ENCODE measurements around the gene CCNC. TPM values are rescaled to one million over a fixed set of nuclear protein-coding genes. Genes with fewer than 3 reads are reported as not detected.

Gene CCNC
- total and polyA plus RNA-seq, 2 of the 13 experiments (the other 11 are each of a cell fraction or from before 2014, with no cell fraction given) = 69.6 to 141 TPM

DNA sequence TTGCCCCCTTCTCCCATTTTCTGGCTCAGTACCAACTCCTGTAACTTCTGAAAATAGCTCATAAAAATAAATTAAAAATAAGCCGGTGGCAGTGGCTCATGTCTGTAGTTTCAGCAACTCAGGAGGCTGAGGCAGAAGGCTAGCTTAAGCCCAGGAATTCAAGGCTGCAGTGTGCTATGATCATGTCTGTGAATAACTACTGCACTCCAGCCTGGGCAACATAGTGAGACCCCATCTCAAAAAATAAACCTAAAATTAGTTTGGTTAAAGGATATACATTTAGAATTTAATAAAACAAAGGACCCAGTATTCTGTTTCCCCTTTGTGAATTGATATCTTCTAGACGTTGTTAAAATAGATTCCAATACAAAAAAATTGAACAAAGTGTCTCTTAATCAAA is 48.7 kb upstream of the CCNC start:
- H3K4me1 ChIP-seq (ENCODE audit: insufficient read depth, low read length) = peaks cover 6% of the 10 kb centered on the region; the same call in 1 of the 2 replicates
- no peak overlapping the region for H2AFZ ChIP-seq (ENCODE audit: low read length)
- H3K27ac ChIP-seq (ENCODE audit: extremely low read length, insufficient read depth, low read length) = no peak overlapping the region
- DNase-seq (ENCODE audit: low spot score) (no peak), ATAC-seq (no peak), FAIRE-seq (no peak)
- POLR2A ChIA-PET = no interaction called here
- intact Hi-C loops (cut with micrococcal nuclease; ENCODE audit: unreplicated experiment) = no loop called here
- no peak overlapping the region for H3K9ac ChIP-seq (ENCODE audit: insufficient read depth, low read depth, low read length)
- 5% methylated on average over 2 of the region's 2 CpGs for WGBS (ENCODE audit: low lambda C conversion rate)
- in situ Hi-C loops (cut with HindIII; ENCODE audit: extremely low pct_ligation_motif_present, low pct_unique_long_range_greater_than_20kb) = no loop called here
- peaks cover 1 to 21% of the 10 kb centered on the region in 2 experiments; a peak in 3 of 5 replicates for H3K27me3 ChIP-seq (ENCODE audit: control insufficient read depth in 1 of 2, insufficient read depth in 2 of 2, low read length in 2 of 2)
- no peaks in the 10 kb centered on the region for H4K20me1 ChIP-seq (ENCODE audit: insufficient read depth, low read length)
- BruUV-seq (replicated peaks) = no TSS peak
- no peaks in the 10 kb centered on the region for H3K36me3 ChIP-seq (replicated peaks in 1 of 2; ENCODE audit: control insufficient read depth in 1 of 2, insufficient read depth in 2 of 2, low read length in 2 of 2)
- no peaks in the 10 kb centered on the region for H3K9me3 ChIP-seq (ENCODE audit: low read length)
- no peak for TF ChIP-seq ZNF644 (CRISPR knock-in tag; IDR thresholded peaks at IDR 0.05; ENCODE audit: low read depth)
- TF ChIP-seq MYC (CRISPR knock-in tag; IDR thresholded peaks at IDR 0.05; ENCODE audit: borderline replicate concordance) = no peak
- TF ChIP-seq, protein P1, sequence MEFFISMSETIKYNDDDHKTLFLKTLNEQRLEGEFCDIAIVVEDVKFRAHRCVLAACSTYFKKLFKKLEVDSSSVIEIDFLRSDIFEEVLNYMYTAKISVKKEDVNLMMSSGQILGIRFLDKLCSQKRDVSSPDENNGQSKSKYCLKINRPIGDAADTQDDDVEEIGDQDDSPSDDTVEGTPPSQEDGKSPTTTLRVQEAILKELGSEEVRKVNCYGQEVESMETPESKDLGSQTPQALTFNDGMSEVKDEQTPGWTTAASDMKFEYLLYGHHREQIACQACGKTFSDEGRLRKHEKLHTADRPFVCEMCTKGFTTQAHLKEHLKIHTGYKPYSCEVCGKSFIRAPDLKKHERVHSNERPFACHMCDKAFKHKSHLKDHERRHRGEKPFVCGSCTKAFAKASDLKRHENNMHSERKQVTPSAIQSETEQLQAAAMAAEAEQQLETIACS (CRISPR knock-in tag; IDR thresholded peaks at IDR 0.05) = no peak
- CTCF ChIA-PET (ENCODE audit: low intra/inter-chr PET ratio, low total read pairs) = no interaction called here
- no peak overlapping the region for H3K4me2 ChIP-seq (ENCODE audit: low read depth, low read length)
- H3K79me2 ChIP-seq (ENCODE audit: insufficient read depth, low read length) = no peaks in the 10 kb centered on the region
- no peak overlapping the region for H3K4me3 ChIP-seq (replicated peaks in 1 of 3; ENCODE audit: insufficient read depth in 1 of 3, low read depth in 2 of 3, low read length in 3 of 3)

DNA sequence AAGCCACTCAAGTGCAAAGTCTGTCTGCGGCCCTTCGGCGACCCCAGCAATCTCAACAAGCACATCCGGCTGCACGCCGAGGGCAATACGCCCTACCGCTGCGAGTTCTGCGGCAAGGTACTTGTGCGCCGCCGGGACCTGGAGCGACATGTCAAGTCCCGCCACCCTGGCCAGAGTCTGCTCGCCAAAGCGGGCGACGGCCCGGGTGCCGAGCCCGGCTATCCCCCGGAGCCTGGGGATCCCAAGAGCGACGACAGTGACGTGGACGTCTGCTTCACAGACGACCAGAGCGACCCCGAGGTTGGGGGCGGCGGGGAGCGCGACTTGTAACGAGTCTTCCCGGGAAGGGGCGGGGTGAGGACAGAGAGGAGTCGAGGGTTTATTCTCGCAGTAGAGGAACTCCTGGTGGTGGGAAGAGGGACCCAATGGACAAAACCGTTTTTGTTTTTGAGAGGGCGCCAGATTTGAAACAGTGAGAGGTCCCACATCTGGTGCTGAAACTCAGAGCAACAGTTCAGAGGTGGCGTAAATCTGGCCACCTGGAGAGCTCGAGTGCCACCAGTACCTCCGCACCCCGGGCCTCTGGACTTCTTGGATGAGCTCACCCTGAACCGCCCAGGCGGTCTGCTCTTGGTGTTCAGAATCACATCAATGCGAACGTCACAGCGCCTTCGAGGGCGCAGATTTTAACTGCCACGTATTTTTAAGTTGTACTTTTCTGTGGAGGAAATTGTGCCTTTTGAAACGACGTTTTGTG is 46.1 kb upstream of the CCNC start:
- in situ Hi-C loops (cut with HindIII; ENCODE audit: extremely low pct_ligation_motif_present, low pct_unique_long_range_greater_than_20kb) (no loop called here), intact Hi-C loops (cut with micrococcal nuclease; ENCODE audit: unreplicated experiment) (no loop called here)
- Histone ChIP-seq H3K27me3 (ENCODE audit: control insufficient read depth in 1 of 2, insufficient read depth in 2 of 2, low read length in 2 of 2) (peaks cover 1 to 16% of the 10 kb centered on the region in 2 experiments; a peak in 3 of 5 replicates), H3K27ac (ENCODE audit: extremely low read length, insufficient read depth, low read length) (no peak overlapping the region), H3K4me2 (ENCODE audit: low read depth, low read length) (peak overlapping the region; percentile 74), H3K79me2 (ENCODE audit: insufficient read depth, low read length) (no peaks in the 10 kb centered on the region), H3K36me3 (replicated peaks in 1 of 2; ENCODE audit: control insufficient read depth in 1 of 2, insufficient read depth in 2 of 2, low read length in 2 of 2) (no peaks in the 10 kb centered on the region), H4K20me1 (ENCODE audit: insufficient read depth, low read length) (no peaks in the 10 kb centered on the region), H3K9me3 (ENCODE audit: low read length) (no peaks in the 10 kb centered on the region), H3K4me3 (replicated peaks in 1 of 3; ENCODE audit: insufficient read depth in 1 of 3, low read depth in 2 of 3, low read length in 3 of 3) (peak overlapping the region; percentile 20 to 60 (median 43); a peak in 5 of 6 replicates), H2AFZ (ENCODE audit: low read length) (no peak overlapping the region), H3K9ac (ENCODE audit: insufficient read depth, low read depth, low read length) (no peak overlapping the region), H3K4me1 (ENCODE audit: insufficient read depth, low read length) (peaks cover 6% of the 10 kb centered on the region; the same call in 1 of the 2 replicates)
- DNase-seq (ENCODE audit: low spot score) (no peak), ATAC-seq (peak; percentile 82), FAIRE-seq (no peak)
- WGBS (ENCODE audit: low lambda C conversion rate) = 23% methylated on average over 21 of the region's 55 CpGs
- ChIA-PET CTCF (ENCODE audit: low intra/inter-chr PET ratio, low total read pairs) (no interaction called here), POLR2A (no interaction called here)
- BruUV-seq (replicated peaks) = no TSS peak
- TF ChIP-seq EP300 (IDR thresholded peaks at IDR 0.05; ENCODE audit: low read depth in 2 of 2, low read length in 2 of 2) (no peak), EP300 (CRISPR knock-in tag; IDR thresholded peaks at IDR 0.05; ENCODE audit: borderline replicate concordance) (no peak), ZNF800 (CRISPR knock-in tag; IDR thresholded peaks at IDR 0.05) (0 out of 2 replicates have a peak, but pooled peaks have one; percentile 40), EZH2 (conservative IDR thresholded peaks at IDR 0.05; ENCODE audit: low read depth, low read length) (0 out of 2 replicates have a peak, but pooled peaks have one; percentile 23), RFX5 (IDR thresholded peaks at IDR 0.05; ENCODE audit: low read depth, low read length) (no peak)
- TF ChIP-seq, protein P2, sequence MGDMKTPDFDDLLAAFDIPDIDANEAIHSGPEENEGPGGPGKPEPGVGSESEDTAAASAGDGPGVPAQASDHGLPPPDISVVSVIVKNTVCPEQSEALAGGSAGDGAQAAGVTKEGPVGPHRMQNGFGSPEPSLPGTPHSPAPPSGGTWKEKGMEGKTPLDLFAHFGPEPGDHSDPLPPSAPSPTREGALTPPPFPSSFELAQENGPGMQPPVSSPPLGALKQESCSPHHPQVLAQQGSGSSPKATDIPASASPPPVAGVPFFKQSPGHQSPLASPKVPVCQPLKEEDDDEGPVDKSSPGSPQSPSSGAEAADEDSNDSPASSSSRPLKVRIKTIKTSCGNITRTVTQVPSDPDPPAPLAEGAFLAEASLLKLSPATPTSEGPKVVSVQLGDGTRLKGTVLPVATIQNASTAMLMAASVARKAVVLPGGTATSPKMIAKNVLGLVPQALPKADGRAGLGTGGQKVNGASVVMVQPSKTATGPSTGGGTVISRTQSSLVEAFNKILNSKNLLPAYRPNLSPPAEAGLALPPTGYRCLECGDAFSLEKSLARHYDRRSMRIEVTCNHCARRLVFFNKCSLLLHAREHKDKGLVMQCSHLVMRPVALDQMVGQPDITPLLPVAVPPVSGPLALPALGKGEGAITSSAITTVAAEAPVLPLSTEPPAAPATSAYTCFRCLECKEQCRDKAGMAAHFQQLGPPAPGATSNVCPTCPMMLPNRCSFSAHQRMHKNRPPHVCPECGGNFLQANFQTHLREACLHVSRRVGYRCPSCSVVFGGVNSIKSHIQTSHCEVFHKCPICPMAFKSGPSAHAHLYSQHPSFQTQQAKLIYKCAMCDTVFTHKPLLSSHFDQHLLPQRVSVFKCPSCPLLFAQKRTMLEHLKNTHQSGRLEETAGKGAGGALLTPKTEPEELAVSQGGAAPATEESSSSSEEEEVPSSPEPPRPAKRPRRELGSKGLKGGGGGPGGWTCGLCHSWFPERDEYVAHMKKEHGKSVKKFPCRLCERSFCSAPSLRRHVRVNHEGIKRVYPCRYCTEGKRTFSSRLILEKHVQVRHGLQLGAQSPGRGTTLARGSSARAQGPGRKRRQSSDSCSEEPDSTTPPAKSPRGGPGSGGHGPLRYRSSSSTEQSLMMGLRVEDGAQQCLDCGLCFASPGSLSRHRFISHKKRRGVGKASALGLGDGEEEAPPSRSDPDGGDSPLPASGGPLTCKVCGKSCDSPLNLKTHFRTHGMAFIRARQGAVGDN (CRISPR knock-in tag; IDR thresholded peaks at IDR 0.05) = peak; percentile 49
